ENCODE results near the gene CENPF.

The CENPF gene

DNA sequence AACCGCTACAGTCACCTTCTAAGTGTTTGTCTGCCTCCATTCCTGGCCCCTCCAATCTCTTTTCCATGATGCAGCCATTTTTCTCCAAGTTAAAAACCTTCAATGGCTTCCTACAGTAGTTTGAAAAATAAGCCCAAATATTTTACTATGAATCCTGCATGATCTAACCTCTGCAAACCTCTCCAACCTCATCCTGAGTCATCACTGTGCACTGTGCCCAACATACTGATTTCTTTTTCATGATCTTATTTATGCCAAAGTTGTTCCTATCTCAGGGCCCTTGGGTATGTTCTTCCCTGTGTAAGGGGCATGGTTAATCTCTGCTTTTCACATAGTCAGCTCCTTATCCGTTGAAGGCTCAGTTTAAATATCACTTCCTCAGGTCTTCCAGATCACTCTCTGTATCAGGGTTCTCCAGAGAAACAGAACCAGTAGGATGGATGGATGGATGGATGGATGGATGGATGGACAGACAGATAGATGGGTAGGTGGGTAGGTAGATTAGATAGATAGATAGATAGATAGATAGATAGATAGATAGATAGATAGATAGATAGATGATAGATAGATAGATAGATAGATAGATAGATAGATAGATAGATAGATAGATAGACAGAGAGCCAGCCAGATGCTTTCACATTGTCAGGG lies 33.5 kb upstream of the CENPF start:
- TF ChIP-seq EGR1 (IDR thresholded peaks at IDR 0.05): no peak
- TF ChIP-seq CREB1 (IDR thresholded peaks at IDR 0.05; ENCODE audit: low read depth): no peak
- no peak for TF ChIP-seq RAD21 (IDR thresholded peaks at IDR 0.05; ENCODE audit: low read depth)
- TF ChIP-seq TAF1 (IDR thresholded peaks at IDR 0.05; ENCODE audit: low read depth): no peak
- no peak for TF ChIP-seq TCF12 (IDR thresholded peaks at IDR 0.05; ENCODE audit: low read depth)
- TF ChIP-seq, protein P1, sequence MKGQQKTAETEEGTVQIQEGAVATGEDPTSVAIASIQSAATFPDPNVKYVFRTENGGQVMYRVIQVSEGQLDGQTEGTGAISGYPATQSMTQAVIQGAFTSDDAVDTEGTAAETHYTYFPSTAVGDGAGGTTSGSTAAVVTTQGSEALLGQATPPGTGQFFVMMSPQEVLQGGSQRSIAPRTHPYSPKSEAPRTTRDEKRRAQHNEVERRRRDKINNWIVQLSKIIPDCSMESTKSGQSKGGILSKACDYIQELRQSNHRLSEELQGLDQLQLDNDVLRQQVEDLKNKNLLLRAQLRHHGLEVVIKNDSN (IDR thresholded peaks at IDR 0.05): no peak
- TF ChIP-seq, protein P2, sequence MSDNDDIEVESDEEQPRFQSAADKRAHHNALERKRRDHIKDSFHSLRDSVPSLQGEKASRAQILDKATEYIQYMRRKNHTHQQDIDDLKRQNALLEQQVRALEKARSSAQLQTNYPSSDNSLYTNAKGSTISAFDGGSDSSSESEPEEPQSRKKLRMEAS (IDR thresholded peaks at IDR 0.05): no peak
- TF ChIP-seq ZBTB7A (IDR thresholded peaks at IDR 0.05; ENCODE audit: low read depth): no peak
- TF ChIP-seq NFIC (IDR thresholded peaks at IDR 0.05): no peak

DNA sequence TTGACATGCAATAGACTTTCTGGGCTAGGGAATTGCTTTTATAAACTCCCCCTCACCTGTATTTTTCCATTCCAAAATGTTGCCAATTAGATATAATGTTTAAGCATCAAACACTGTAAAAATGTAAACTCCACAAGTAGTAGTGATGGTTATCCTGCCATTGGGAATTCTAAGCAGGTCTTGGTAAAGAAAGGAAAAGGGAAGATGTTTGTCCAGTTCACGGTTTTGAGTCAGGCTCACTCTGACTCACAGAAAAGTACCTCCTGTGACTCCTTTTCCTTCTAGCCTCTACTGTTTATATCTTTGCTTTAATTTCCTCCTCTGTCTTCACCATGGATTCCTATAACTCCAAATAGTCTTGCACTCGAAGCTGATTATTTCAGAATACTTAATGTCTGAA lies 32.6 kb upstream of the CENPF start:
- TF ChIP-seq EP300 (IDR thresholded peaks at IDR 0.05; ENCODE audit: borderline replicate concordance) (no peak), TEAD4 (IDR thresholded peaks at IDR 0.05) (no peak)

DNA sequence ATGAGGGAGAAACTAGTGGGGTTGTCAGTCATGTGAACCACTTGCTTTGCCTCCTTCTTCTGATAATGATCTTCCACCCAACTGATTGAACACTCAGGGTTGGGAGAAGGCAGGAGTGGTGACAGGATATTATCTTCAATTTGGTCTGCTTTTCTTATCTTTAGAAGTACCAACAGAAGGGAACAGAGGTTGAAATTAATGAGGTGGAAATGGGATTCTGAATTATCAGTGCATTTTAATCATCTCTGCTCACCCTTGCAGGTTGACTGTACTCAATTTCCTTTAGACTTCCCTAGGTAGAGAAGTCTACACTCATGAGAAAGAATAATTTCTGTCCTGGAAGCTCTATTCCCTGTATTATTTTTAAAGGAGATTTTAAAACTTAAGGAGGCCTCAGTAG lies 31.7 kb upstream of the CENPF start:
- no peak for TF ChIP-seq YY1 (IDR thresholded peaks at IDR 0.05; ENCODE audit: low read depth)

DNA sequence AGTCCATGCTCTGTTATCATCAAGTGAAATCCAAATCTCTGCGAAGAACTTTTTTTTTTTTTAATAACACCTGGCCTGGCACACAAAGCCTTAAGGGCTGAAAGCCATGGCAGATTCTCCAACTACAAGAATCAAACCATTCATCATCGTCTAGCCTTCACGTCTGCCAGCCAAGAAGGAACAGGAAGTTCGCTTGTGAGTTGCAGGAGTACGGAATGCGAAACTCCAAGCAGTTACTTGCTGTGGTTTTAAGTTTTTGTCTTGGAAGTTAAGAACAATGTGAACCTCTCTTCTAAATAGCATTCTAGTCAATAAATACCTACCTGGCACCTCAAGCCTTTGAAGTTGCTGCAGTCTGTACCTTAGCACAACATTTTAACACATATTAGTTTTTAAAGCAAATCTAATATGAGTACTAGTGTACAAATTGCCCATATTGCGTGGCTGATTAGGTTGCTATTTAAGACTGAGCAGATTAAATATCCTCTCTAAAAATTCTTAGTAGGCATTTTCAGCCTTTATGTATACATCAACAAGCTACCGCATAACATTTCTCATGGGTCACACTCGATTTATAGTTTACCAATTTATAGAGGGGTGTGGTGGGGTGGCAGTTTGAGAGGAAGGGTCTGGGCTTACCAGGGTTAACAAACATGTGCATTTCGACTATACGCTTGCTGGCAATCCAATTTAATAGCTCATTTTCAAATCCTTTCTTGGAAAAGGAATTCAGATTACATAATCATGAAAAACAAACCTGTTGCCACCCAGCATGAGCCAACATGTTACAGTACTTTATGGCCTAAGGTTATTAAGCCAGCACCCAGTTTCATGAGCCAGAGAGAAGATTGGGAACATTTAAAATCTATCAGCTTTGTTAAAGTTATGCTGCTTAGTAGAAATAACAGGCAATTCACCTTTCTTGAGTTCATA lies 29.3 kb upstream of the CENPF start:
- no peak for TF ChIP-seq YY1 (IDR thresholded peaks at IDR 0.05; ENCODE audit: low read depth)
- no peak for TF ChIP-seq TCF12 (IDR thresholded peaks at IDR 0.05; ENCODE audit: low read depth)
- TF ChIP-seq, protein P1 (IDR thresholded peaks at IDR 0.05): no peak
- TF ChIP-seq, protein P3, sequence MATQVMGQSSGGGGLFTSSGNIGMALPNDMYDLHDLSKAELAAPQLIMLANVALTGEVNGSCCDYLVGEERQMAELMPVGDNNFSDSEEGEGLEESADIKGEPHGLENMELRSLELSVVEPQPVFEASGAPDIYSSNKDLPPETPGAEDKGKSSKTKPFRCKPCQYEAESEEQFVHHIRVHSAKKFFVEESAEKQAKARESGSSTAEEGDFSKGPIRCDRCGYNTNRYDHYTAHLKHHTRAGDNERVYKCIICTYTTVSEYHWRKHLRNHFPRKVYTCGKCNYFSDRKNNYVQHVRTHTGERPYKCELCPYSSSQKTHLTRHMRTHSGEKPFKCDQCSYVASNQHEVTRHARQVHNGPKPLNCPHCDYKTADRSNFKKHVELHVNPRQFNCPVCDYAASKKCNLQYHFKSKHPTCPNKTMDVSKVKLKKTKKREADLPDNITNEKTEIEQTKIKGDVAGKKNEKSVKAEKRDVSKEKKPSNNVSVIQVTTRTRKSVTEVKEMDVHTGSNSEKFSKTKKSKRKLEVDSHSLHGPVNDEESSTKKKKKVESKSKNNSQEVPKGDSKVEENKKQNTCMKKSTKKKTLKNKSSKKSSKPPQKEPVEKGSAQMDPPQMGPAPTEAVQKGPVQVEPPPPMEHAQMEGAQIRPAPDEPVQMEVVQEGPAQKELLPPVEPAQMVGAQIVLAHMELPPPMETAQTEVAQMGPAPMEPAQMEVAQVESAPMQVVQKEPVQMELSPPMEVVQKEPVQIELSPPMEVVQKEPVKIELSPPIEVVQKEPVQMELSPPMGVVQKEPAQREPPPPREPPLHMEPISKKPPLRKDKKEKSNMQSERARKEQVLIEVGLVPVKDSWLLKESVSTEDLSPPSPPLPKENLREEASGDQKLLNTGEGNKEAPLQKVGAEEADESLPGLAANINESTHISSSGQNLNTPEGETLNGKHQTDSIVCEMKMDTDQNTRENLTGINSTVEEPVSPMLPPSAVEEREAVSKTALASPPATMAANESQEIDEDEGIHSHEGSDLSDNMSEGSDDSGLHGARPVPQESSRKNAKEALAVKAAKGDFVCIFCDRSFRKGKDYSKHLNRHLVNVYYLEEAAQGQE (IDR thresholded peaks at IDR 0.05; ENCODE audit: low read depth): no peak
- TF ChIP-seq EP300 (IDR thresholded peaks at IDR 0.05; ENCODE audit: borderline replicate concordance): no peak
- TF ChIP-seq TEAD4 (IDR thresholded peaks at IDR 0.05): no peak
- no peak for TF ChIP-seq FOXM1 (IDR thresholded peaks at IDR 0.05; ENCODE audit: borderline replicate concordance, low read depth)

DNA sequence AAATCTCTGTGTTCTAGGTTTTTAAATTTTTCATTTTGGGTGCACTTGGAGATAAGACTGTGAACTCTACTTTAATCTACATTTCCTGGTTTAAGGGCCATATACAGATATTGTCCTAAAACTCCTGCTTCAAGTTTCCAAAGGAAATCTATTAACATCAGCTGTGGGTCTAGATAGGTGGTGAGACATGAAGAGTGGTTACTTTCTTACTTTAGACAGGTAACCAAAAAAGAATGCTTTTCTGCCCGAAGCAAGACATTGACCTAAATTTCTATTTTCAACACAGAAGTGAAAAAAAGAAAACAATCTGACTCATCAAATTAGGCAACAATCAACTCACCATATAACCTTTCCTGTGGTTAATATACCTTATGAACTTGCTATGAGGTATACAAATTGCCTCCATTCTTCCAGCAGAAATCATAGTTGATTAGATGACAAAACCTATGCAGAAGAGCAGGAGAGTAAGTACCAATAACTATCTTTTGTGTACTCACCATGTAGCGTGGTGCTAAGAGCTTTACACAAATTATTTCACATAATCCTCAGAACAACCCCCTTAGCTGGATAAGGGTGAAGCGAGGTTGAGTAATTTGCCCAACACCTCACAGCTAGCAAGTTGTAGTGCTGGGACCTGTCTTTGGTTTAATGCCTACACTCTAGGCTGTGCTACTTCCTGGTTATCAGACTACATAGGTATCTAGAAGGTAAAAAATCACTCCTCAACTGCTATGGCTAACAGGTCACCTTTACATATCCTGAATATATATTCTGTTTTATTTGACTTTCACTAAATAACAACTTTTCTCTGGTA lies 28.2 kb upstream of the CENPF start:
- TF ChIP-seq RAD21 (IDR thresholded peaks at IDR 0.05; ENCODE audit: low read depth) (no peak), TAF1 (IDR thresholded peaks at IDR 0.05; ENCODE audit: low read depth) (no peak), ZBTB7A (IDR thresholded peaks at IDR 0.05; ENCODE audit: low read depth) (no peak), EP300 (IDR thresholded peaks at IDR 0.05; ENCODE audit: borderline replicate concordance) (no peak), TCF12 (IDR thresholded peaks at IDR 0.05; ENCODE audit: low read depth) (no peak), TEAD4 (IDR thresholded peaks at IDR 0.05) (no peak)
- TF ChIP-seq, protein P1 (IDR thresholded peaks at IDR 0.05): no peak
- TF ChIP-seq, protein P3 (IDR thresholded peaks at IDR 0.05; ENCODE audit: low read depth): no peak
- TF ChIP-seq, protein P2 (IDR thresholded peaks at IDR 0.05): no peak

Data from Ishikawa (cell line).